SU-DHL-6 (cell line): Measurements from ENCODE around the gene TMEM131.

Experiments used
- CTCF ChIP-seq: fragments of 200-600 bp; sonication (generic); IDR thresholded peaks from one replicate; pipeline ENCODE4 v1.5.1; 2017; ENCODE audit warnings: antibody characterized with exemption, mild to moderate bottlenecking, low read length, moderate library complexity; ENCODE audit not compliant: insufficient read depth, poor library complexity, severe bottlenecking
- EZH2phosphoT487 ChIP-seq: fragments of 200-600 bp; sonication (generic), shearing (Covaris generic); conservative IDR thresholded peaks from 2 replicates; pipeline ENCODE4 v1.6.1; 2018; ENCODE audit warnings: mild to moderate bottlenecking, antibody characterized with exemption, low read length, moderate library complexity, mixed read lengths

- TF ChIP-seq CTCF (no peak), EZH2phosphoT487 (no peak)
Measured at GRCh38 chr2:97712693-97713295, 283.0 kb downstream of the TMEM131 start.
